Measurements from ENCODE around the gene CNIH3. TPM values are rescaled to one million over a fixed set of nuclear protein-coding genes. Genes with fewer than 3 reads are reported as not detected.
"Not testable (repeated sequence)": the region's sequence is repeated elsewhere in the genome, so short reads cannot be mapped to it uniquely, and the experiment has no call there.

The CNIH3 gene
- total and polyA plus RNA-seq, 5 donors from 2014 or later = 1.4 to 2.6 (median 1.9) TPM

DNA sequence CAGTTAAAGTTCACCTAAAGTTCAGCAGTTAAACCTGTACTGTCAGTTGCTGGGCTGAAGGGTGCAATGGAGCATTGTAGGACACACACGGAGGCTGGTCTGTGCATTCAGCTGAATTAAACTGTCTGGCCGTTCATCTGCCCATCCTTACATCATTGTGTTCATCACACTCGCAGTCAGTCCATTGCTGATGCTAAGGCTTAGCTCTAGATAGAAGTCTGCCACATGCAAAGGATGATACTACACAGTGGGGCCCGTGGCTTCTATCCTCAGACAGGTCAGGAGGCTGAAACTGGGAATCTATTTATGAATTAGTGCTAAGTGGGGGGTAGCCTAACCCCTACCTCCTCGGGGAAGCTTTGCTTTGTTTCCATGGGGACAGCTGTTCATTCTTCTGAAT, 60.4 kb downstream of the CNIH3 start:
- Histone ChIP-seq H3K27ac (ENCODE audit: insufficient read depth, low read length, poor library complexity, severe bottlenecking) (no peak overlapping the region), H3K4me3 (ENCODE audit: low read depth, low read length) (no peak overlapping the region), H3K9me3 (ENCODE audit: control insufficient read depth in 2 of 2, low read length in 2 of 2) (no peaks in the 10 kb centered on the region), H3K36me3 (ENCODE audit: control insufficient read depth, insufficient read depth, low read length) (no peaks in the 10 kb centered on the region), H3K27me3 (ENCODE audit: control insufficient read depth, insufficient read depth, low read length) (no peaks in the 10 kb centered on the region), H3K4me1 (ENCODE audit: control insufficient read depth, insufficient read depth, low read length, poor library complexity, severe bottlenecking) (no peaks in the 10 kb centered on the region)
- no peak for DNase-seq
- Mint-ChIP-seq H3K36me3 (no peaks in the 10 kb centered on the region), H3K27ac (no peak overlapping the region), H3K4me1 (no peaks in the 10 kb centered on the region), H3K4me3 (no peak overlapping the region), H3K27me3 (peaks cover 10% of the 10 kb centered on the region), H3K9me3 (peaks cover 0 to 2% (median 0%) of the 10 kb centered on the region in 7 donors)
- ATAC-seq (ENCODE audit: low read depth in 2 of 2) = no peak

DNA sequence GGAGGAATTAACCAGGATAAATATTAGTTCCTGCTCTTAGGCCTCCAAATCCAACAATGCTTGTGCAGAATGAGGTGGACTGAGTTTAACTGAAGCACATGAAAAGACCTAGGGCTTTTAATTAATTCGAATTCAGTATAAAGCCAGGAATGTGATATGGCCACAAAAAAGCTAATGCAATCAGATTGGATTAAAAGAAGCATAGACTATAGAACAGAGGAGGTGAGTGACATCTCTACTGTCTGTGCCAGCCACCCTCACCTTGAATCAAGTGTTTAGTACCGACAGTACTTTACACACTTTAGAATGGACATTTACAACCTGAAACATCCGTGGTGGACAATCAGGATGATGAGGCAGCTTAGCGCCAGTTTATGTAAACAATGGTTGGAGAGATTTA, 62.1 kb downstream of the CNIH3 start:
- no peaks in the 10 kb centered on the region for H3K36me3 Mint-ChIP-seq
- DNase-seq (no peak), ATAC-seq (ENCODE audit: low read depth in 2 of 2) (no peak)
- H3K4me3 ChIP-seq (ENCODE audit: low read depth, low read length) = no peak overlapping the region
- no peak overlapping the region for H3K27ac ChIP-seq (ENCODE audit: insufficient read depth, low read length, poor library complexity, severe bottlenecking)
- H3K36me3 ChIP-seq (ENCODE audit: control insufficient read depth, insufficient read depth, low read length) = no peaks in the 10 kb centered on the region
- H3K27ac Mint-ChIP-seq = no peak overlapping the region
- H3K27me3 ChIP-seq (ENCODE audit: control insufficient read depth, insufficient read depth, low read length) = no peaks in the 10 kb centered on the region
- no peaks in the 10 kb centered on the region for H3K4me1 Mint-ChIP-seq
- peaks cover 20% of the 10 kb centered on the region for H3K27me3 Mint-ChIP-seq
- no peaks in the 10 kb centered on the region for H3K9me3 ChIP-seq (ENCODE audit: control insufficient read depth in 2 of 2, low read length in 2 of 2)
- H3K9me3 Mint-ChIP-seq = no peaks in the 10 kb centered on the region
- H3K4me1 ChIP-seq (ENCODE audit: control insufficient read depth, insufficient read depth, low read length, poor library complexity, severe bottlenecking) = no peaks in the 10 kb centered on the region
- no peak overlapping the region for H3K4me3 Mint-ChIP-seq

DNA sequence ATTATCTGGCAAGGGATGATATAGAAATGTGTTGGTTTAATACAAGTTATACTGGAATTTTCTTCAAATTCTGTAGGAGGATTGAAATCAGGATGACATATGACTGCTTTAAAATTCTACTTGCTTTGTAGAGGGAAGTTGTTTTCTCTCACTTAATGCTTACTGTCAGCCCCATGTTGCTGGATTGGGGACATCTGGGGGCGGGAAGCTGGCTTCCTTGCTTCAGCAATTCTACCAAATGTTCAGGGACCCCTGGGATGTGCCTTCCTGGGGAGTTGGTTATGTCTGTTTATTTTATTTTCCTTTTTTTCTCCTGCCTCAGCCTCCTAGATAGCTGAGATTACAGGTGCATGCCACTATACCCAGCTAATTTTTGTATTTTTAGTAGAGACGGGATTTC, 63.5 kb downstream of the CNIH3 start:
- ATAC-seq (ENCODE audit: low read depth in 2 of 2) = no peak
- H3K36me3 ChIP-seq (ENCODE audit: control insufficient read depth, insufficient read depth, low read length) = no peaks in the 10 kb centered on the region
- H3K4me1 ChIP-seq (ENCODE audit: control insufficient read depth, insufficient read depth, low read length, poor library complexity, severe bottlenecking) = no peaks in the 10 kb centered on the region
- DNase-seq = no peak
- H3K27ac ChIP-seq (ENCODE audit: insufficient read depth, low read length, poor library complexity, severe bottlenecking) = no peak overlapping the region
- no peaks in the 10 kb centered on the region for H3K27me3 ChIP-seq (ENCODE audit: control insufficient read depth, insufficient read depth, low read length)
- Mint-ChIP-seq H3K4me3 (no peak overlapping the region), H3K27ac (no peak overlapping the region), H3K27me3 (peaks cover 20% of the 10 kb centered on the region), H3K36me3 (no peaks in the 10 kb centered on the region), H3K4me1 (no peaks in the 10 kb centered on the region), H3K9me3 (no peaks in the 10 kb centered on the region)
- no peaks in the 10 kb centered on the region for H3K9me3 ChIP-seq (ENCODE audit: control insufficient read depth in 2 of 2, low read length in 2 of 2)
- H3K4me3 ChIP-seq (ENCODE audit: low read depth, low read length) = no peak overlapping the region

DNA sequence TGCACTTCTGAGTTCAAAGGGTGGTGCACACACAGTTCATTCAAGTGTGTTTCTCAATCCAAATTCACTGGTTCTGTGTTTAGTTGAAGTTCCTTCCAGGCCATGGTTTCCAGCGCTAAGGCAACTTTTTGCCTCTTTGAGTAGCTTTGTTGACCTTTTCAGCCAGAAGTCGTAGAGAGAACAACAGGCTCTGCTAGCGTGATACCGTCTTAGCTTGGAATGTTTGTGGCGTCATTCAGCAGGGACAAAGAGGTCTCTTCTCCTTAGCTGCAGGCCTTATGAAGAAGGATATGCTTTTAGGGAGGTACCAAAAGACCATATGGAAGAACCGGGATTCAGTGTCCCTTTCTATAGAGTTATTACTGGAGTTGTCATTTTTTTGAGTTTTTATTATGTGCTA, 65.7 kb downstream of the CNIH3 start:
- no peak for ATAC-seq (ENCODE audit: low read depth in 2 of 2)
- Mint-ChIP-seq H3K4me3 (no peak overlapping the region), H3K4me1 (no peaks in the 10 kb centered on the region), H3K27ac (no peak overlapping the region), H3K9me3 (no peaks in the 10 kb centered on the region), H3K36me3 (no peaks in the 10 kb centered on the region), H3K27me3 (peaks cover 10% of the 10 kb centered on the region)
- DNase-seq = no peak
- Histone ChIP-seq H3K4me3 (ENCODE audit: low read depth, low read length) (no peak overlapping the region), H3K4me1 (ENCODE audit: control insufficient read depth, insufficient read depth, low read length, poor library complexity, severe bottlenecking) (no peaks in the 10 kb centered on the region), H3K9me3 (ENCODE audit: control insufficient read depth in 2 of 2, low read length in 2 of 2) (no peaks in the 10 kb centered on the region), H3K27me3 (ENCODE audit: control insufficient read depth, insufficient read depth, low read length) (no peaks in the 10 kb centered on the region), H3K27ac (ENCODE audit: insufficient read depth, low read length, poor library complexity, severe bottlenecking) (no peak overlapping the region), H3K36me3 (ENCODE audit: control insufficient read depth, insufficient read depth, low read length) (no peaks in the 10 kb centered on the region)

DNA sequence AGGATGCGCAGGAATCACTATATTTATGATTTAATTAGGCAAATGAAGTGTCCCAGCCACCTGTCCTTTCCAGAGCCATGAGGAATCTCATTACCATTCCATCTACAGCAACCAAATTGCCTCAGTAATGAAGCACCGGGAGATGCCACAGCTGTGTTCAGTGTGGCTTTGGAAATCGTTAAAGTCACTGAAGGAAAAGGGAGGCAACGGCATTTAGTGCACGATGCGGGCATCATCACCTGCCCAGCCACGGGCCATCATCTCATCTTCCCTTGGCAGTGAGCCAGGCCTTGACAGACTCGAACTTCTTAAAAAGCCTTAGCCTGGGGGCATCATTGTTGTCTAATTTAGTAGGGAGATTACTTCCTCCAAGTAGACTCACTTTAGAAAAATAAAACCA, 67.8 kb downstream of the CNIH3 start:
- H3K27ac Mint-ChIP-seq = no peak overlapping the region
- H3K4me1 Mint-ChIP-seq = no peaks in the 10 kb centered on the region
- Histone ChIP-seq H3K4me1 (ENCODE audit: control insufficient read depth, insufficient read depth, low read length, poor library complexity, severe bottlenecking) (no peaks in the 10 kb centered on the region), H3K4me3 (ENCODE audit: low read depth, low read length) (no peak overlapping the region), H3K27ac (ENCODE audit: insufficient read depth, low read length, poor library complexity, severe bottlenecking) (no peak overlapping the region), H3K36me3 (ENCODE audit: control insufficient read depth, insufficient read depth, low read length) (no peaks in the 10 kb centered on the region), H3K27me3 (ENCODE audit: control insufficient read depth, insufficient read depth, low read length) (no peaks in the 10 kb centered on the region), H3K9me3 (ENCODE audit: control insufficient read depth in 2 of 2, low read length in 2 of 2) (no peaks in the 10 kb centered on the region)
- no peak for DNase-seq
- peaks cover 0 to 3% (median 0%) of the 10 kb centered on the region in 7 donors for H3K9me3 Mint-ChIP-seq
- no peak for ATAC-seq (ENCODE audit: low read depth in 2 of 2)
- H3K4me3 Mint-ChIP-seq = no peak overlapping the region
- H3K36me3 Mint-ChIP-seq = no peaks in the 10 kb centered on the region
- peaks cover 14% of the 10 kb centered on the region for H3K27me3 Mint-ChIP-seq

DNA sequence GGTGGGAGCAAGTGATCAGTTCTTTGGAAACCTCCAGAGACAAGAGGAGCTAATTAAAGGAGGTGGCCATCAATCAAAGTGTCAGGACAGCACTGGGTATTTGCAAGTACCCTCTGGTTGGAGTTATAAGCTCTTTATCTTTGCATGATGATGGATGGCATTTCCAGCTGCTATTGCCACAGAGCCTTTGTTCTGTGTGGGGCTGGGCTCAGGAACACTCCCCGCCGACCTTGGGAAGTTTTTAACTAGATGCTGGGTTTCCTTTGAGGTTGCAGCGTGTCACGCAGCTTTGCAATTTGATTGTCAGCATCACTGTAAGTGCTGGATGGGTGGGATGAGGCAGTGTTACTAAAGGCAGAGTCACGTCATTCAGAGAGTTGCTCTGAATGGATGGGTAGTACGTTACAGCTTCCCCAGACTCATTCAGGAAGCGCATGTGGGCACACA, 68.9 kb downstream of the CNIH3 start:
- ATAC-seq (ENCODE audit: low read depth in 2 of 2) (no peak), DNase-seq (no peak)
- Mint-ChIP-seq H3K9me3 (peaks cover 0 to 3% (median 0%) of the 10 kb centered on the region in 7 donors), H3K27me3 (peaks cover 14% of the 10 kb centered on the region), H3K4me3 (no peak overlapping the region), H3K27ac (no peak overlapping the region), H3K36me3 (no peaks in the 10 kb centered on the region), H3K4me1 (no peaks in the 10 kb centered on the region)
- Histone ChIP-seq H3K9me3 (ENCODE audit: control insufficient read depth in 2 of 2, low read length in 2 of 2) (no peaks in the 10 kb centered on the region), H3K27me3 (ENCODE audit: control insufficient read depth, insufficient read depth, low read length) (peaks cover 2% of the 10 kb centered on the region), H3K36me3 (ENCODE audit: control insufficient read depth, insufficient read depth, low read length) (no peaks in the 10 kb centered on the region), H3K27ac (ENCODE audit: insufficient read depth, low read length, poor library complexity, severe bottlenecking) (no peak overlapping the region), H3K4me1 (ENCODE audit: control insufficient read depth, insufficient read depth, low read length, poor library complexity, severe bottlenecking) (no peaks in the 10 kb centered on the region), H3K4me3 (ENCODE audit: low read depth, low read length) (no peak overlapping the region)

DNA sequence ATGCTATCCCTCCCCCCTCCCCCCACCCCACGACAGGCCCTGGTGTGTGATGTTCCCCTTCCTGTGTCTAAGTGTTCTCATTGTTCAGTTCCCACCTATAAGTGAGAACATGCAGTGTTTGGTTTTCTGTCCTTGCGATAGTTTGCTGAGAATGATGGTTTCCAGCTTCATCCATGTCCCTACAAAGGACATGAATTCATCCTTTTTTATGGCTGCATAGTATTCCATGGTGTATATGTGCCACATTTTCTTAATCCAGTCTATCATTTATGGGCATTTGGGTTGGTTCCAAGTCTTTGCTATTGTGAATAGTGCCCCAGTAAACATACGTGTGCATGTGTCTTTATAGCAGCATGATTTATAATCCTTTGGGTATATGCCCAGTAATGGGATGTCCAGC, 70.0 kb downstream of the CNIH3 start:
- not testable (repeated sequence) for ATAC-seq (ENCODE audit: low read depth in 2 of 2); H3K27me3 ChIP-seq (ENCODE audit: control insufficient read depth, insufficient read depth, low read length); H3K4me1 Mint-ChIP-seq; H3K36me3 ChIP-seq (ENCODE audit: control insufficient read depth, insufficient read depth, low read length); H3K27ac ChIP-seq (ENCODE audit: insufficient read depth, low read length, poor library complexity, severe bottlenecking); H3K27ac Mint-ChIP-seq; H3K4me3 Mint-ChIP-seq; DNase-seq; H3K4me1 ChIP-seq (ENCODE audit: control insufficient read depth, insufficient read depth, low read length, poor library complexity, severe bottlenecking); H3K4me3 ChIP-seq (ENCODE audit: low read depth, low read length); H3K9me3 Mint-ChIP-seq; H3K9me3 ChIP-seq (ENCODE audit: control insufficient read depth in 2 of 2, low read length in 2 of 2); H3K36me3 Mint-ChIP-seq
- H3K27me3 Mint-ChIP-seq = peaks cover 14% of the 10 kb centered on the region

DNA sequence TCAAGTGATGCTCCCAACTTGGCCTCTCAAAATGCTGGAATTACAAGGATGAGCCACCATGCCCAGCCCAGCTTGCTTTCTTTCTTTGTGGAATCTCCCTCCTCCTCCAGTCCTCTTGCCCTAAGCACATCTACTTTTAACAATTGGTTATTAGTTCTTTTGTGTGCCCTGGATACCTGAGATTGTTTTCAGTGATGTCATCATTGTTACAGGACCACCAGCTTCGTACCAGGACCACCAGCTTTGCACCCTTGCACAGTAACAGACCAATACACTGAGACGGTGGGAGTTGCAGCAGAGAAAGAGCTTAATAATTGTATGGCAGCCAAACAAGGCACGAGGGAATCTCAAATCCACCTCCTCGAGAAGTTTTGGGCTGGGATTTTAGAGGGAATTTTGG, 71.3 kb downstream of the CNIH3 start:
- Histone ChIP-seq H3K4me3 (ENCODE audit: low read depth, low read length) (no peak overlapping the region), H3K4me1 (ENCODE audit: control insufficient read depth, insufficient read depth, low read length, poor library complexity, severe bottlenecking) (no peaks in the 10 kb centered on the region), H3K9me3 (ENCODE audit: control insufficient read depth in 2 of 2, low read length in 2 of 2) (no peaks in the 10 kb centered on the region), H3K27ac (ENCODE audit: insufficient read depth, low read length, poor library complexity, severe bottlenecking) (no peak overlapping the region), H3K27me3 (ENCODE audit: control insufficient read depth, insufficient read depth, low read length) (peaks cover 2% of the 10 kb centered on the region), H3K36me3 (ENCODE audit: control insufficient read depth, insufficient read depth, low read length) (no peaks in the 10 kb centered on the region)
- Mint-ChIP-seq H3K27me3 (peaks cover 11% of the 10 kb centered on the region), H3K4me1 (no peaks in the 10 kb centered on the region), H3K9me3 (peaks cover 0 to 3% (median 0%) of the 10 kb centered on the region in 7 donors), H3K4me3 (no peak overlapping the region), H3K36me3 (no peaks in the 10 kb centered on the region), H3K27ac (no peak overlapping the region)
- ATAC-seq (ENCODE audit: low read depth in 2 of 2) (no peak), DNase-seq (no peak)
